A549 (cell line): ENCODE data around the gene ELP2. TPM values are rescaled to one million over a fixed set of nuclear protein-coding genes. Genes with fewer than 3 reads are reported as not detected.
"Not testable (repeated sequence)": the region's sequence is repeated elsewhere in the genome, so short reads cannot be mapped to it uniquely, and the experiment has no call there.

Source experiments
- ATAC-seq, 2 experiments: fragments of 200-7000 bp in 1 of 2; fragments of >200 bp in 1 of 2; cut with Nextera tagmentation in 1 of 2; cut with Tn5 transposase in 1 of 2; 3 replicates each; pipeline versions ENCODE4 v1.8.0 to v1.9.1; 2018 to 2020; ENCODE audit warnings: mild to moderate bottlenecking in 1 of 2, moderate library complexity in 1 of 2
- CTCF ChIA-PET: fragments of 300-600 bp; sonication (Branson Sonifier 250); formaldehyde crosslinking; extraction: SDS; loops from one replicate; lab custom pipeline; 2021; ENCODE audit warnings: antibody characterized with exemption, inconsistent platforms; lab: Yijun Ruan, JAX
- POLR2A ChIA-PET: fragments of 350-600 bp; formaldehyde crosslinking; extraction: SDS; loops from one replicate; lab custom pipeline; 2021; ENCODE audit warnings: antibody characterized with exemption, inconsistent platforms; lab: Yijun Ruan, JAX
- DNase-seq, 2 experiments: peaks; one replicate each; pipeline versions ENCODE4 v3.0.0 to v3.0.0-alpha.2; 2011 to 2016; ENCODE audit warnings: low read depth in 1 of 2, low spot score in 1 of 2
- FAIRE-seq: peaks from 2 replicates; lab custom pipeline; 2011; peaks lifted over from hg19 to GRCh38; lab: Jason Lieb, UNC
- H3K27ac ChIP-seq, 2 experiments: fragments of >200 bp; sonication (Bioruptor Twin); formaldehyde crosslinking; 3 replicates each; pipeline ENCODE4 v1.5.1; 2016 to 2017
- H3K4me1 ChIP-seq: fragments of >200 bp; sonication (Bioruptor Twin); formaldehyde crosslinking; 3 replicates; pipeline ENCODE4 v1.6.1; 2016
- H3K4me2 ChIP-seq: fragments of >200 bp; sonication (Bioruptor Twin); formaldehyde crosslinking; 3 replicates; pipeline ENCODE4 v1.6.1; 2016
- H3K4me3 ChIP-seq: fragments of >200 bp; sonication (Bioruptor Twin); formaldehyde crosslinking; 3 replicates; pipeline ENCODE4 v1.5.1; 2016
- H3K9me3 ChIP-seq: fragments of >200 bp; sonication (Bioruptor Twin); formaldehyde crosslinking; 3 replicates; pipeline ENCODE4 v1.6.1; 2016
- ATOH8 ChIP-seq: fragments of 250-450 bp; sonication (Bioruptor Pico); IDR thresholded peaks from 2 replicates; pipeline ENCODE4 v1.5.0; 2020; ENCODE audit warnings: low read depth, mild to moderate bottlenecking, moderate library complexity
- BHLHE40 ChIP-seq: IDR thresholded peaks from 2 replicates; pipeline ENCODE4 v1.6.1; 2012; ENCODE audit warnings: low read depth, low read length, inconsistent platforms
- CEBPB ChIP-seq, 2 experiments: fragments of >200 bp in 1 of 2; sonication (Bioruptor Twin) in 1 of 2; formaldehyde crosslinking in 1 of 2; IDR thresholded peaks; 2 replicates each; pipeline ENCODE4 v1.6.1; 2012 to 2016
- CHD4 ChIP-seq: fragments of 200-600 bp; sonication (generic); IDR thresholded peaks from 2 replicates; pipeline ENCODE4 v1.6.1; 2016; ENCODE audit warnings: antibody characterized with exemption, mild to moderate bottlenecking, borderline replicate concordance
- CTCF ChIP-seq: fragments of >200 bp; sonication (Bioruptor Twin); formaldehyde crosslinking; IDR thresholded peaks from 3 replicates; pipeline ENCODE4 v1.5.1; 2016
- ESRRA ChIP-seq: fragments of 150-350 bp; IDR thresholded peaks from 2 replicates; pipeline ENCODE4 v1.6.1; 2014; ENCODE audit warnings: mild to moderate bottlenecking, low read length, borderline replicate concordance
- HOXA7 ChIP-seq: fragments of 250-450 bp; sonication (Bioruptor Pico); IDR thresholded peaks from 2 replicates; pipeline ENCODE4 v1.5.0; 2020; ENCODE audit warnings: mild to moderate bottlenecking, moderate library complexity
- JUNB ChIP-seq: fragments of >200 bp; sonication (Bioruptor Twin); formaldehyde crosslinking; IDR thresholded peaks from 2 replicates; pipeline ENCODE4 v1.6.1; 2016
- KDM5A ChIP-seq: fragments of 200-600 bp; sonication (generic); IDR thresholded peaks from 2 replicates; pipeline ENCODE4 v1.6.1; 2016; ENCODE audit warnings: antibody characterized with exemption, mild to moderate bottlenecking
- MAFK ChIP-seq: fragments of 450-650 bp; IDR thresholded peaks from 2 replicates; pipeline ENCODE4 v1.6.1; 2014; ENCODE audit not compliant: partially characterized antibody
- NPAS2 ChIP-seq: fragments of 250-450 bp; sonication (Bioruptor Pico); IDR thresholded peaks from 2 replicates; pipeline ENCODE4 v1.8.0; 2022; ENCODE audit warnings: mild to moderate bottlenecking, moderate library complexity, borderline replicate concordance
- PHF8 ChIP-seq: fragments of 200-600 bp; sonication (generic); IDR thresholded peaks from 2 replicates; pipeline ENCODE4 v1.6.1; 2016; ENCODE audit warnings: low read depth, mild to moderate bottlenecking, antibody characterized with exemption, moderate library complexity, borderline replicate concordance
- SMC3 ChIP-seq: fragments of >200 bp; sonication (Bioruptor Twin); formaldehyde crosslinking; IDR thresholded peaks from 3 replicates; pipeline ENCODE4 v1.6.1; 2018; ENCODE audit warnings: inconsistent platforms
- SREBF2 ChIP-seq: fragments of 450-650 bp; IDR thresholded peaks from 2 replicates; pipeline ENCODE4 v1.6.1; 2014; ENCODE audit warnings: mild to moderate bottlenecking, moderate library complexity
- ZC3H11A ChIP-seq: fragments of 450-650 bp; IDR thresholded peaks from 2 replicates; pipeline ENCODE4 v1.6.1; 2014; ENCODE audit warnings: antibody characterized with exemption, mild to moderate bottlenecking
- whole genome bisulfite sequencing: methylation state at CpG from one replicate; pipeline ENCODE4 v1.1.6; 2017; ENCODE audit errors: missing lambda C conversion rate; 5-methylcytosine and 5-hydroxymethylcytosine counted together
- polyA plus RNA-seq, 4 experiments: library from polyadenylated mRNA; depleted of rRNA in 3 of 4; stranded (reverse); fragments of >200 nt; fragmentation: RNase III in 1 of 4; extraction: RNeasy Plus Mini Kit Qiagen cat#74134 plus additional on column Dnase treatment in 1 of 4; gene quantifications; 2 replicates in 3 of 4; 3 replicates in 1 of 4; pipeline ENCODE4 v1.2.3, GENCODE V29; 2011 to 2017
- TF ChIP-seq, protein P1 (sequence below): fragments of 200-600 bp; sonication (generic); IDR thresholded peaks from 2 replicates; pipeline ENCODE4 v1.6.1; 2016; ENCODE audit warnings: antibody characterized with exemption, mild to moderate bottlenecking, moderate library complexity

Gene ELP2
- polyA plus RNA-seq, 2 of the 4 experiments (the other 2 are of a cell fraction) = 28.8 to 73.4 TPM

- TF ChIP-seq BHLHE40 (no peak), KDM5A (no peak)
Measured at GRCh38 chr18:36089001-36089400, 40.7 kb upstream of the ELP2 start (continued).

GRCh38 chr18:36092116-36092515 is 37.6 kb upstream of the ELP2 start:
- H3K4me3 ChIP-seq, FAIRE-seq, DNase-seq, H3K4me2 ChIP-seq, H3K4me1 ChIP-seq, H3K27ac ChIP-seq, ATAC-seq, H3K9me3 ChIP-seq, POLR2A ChIA-PET: not testable (repeated sequence)
- CTCF ChIA-PET = interaction anchor here (0.7 to 0.9 kb wide), 3 partner anchors 40 to 335 kb away, joined by 3 to 4 read pairs (median 3); no protein-coding TSS in a partner anchor
- 55% methylated on average over 5 of the region's 5 CpGs for WGBS

GRCh38 chr18:36094431-36094830 is 35.3 kb upstream of the ELP2 start:
- Histone ChIP-seq H3K4me3 (no peak overlapping the region), H3K4me1 (no peaks in the 10 kb centered on the region), H3K27ac (no peak overlapping the region), H3K9me3 (no peaks in the 10 kb centered on the region), H3K4me2 (no peak overlapping the region)
- CTCF ChIA-PET = interaction anchor here (1.2 to 3.1 kb wide), 5 partner anchors 14 to 190 kb away, joined by 3 to 13 read pairs (median 4); no protein-coding TSS in a partner anchor
- 14% methylated on average over 3 of the region's 3 CpGs for WGBS
- FAIRE-seq (no peak), ATAC-seq (no peak), DNase-seq (no peak)
- POLR2A ChIA-PET = no interaction called here
- no peak for TF ChIP-seq MAFK
- no peak for TF ChIP-seq SMC3
- no peak for TF ChIP-seq ATOH8 (CRISPR knock-in tag)
- TF ChIP-seq CHD4 = no peak
- TF ChIP-seq CTCF = no peak
- TF ChIP-seq, protein P1, sequence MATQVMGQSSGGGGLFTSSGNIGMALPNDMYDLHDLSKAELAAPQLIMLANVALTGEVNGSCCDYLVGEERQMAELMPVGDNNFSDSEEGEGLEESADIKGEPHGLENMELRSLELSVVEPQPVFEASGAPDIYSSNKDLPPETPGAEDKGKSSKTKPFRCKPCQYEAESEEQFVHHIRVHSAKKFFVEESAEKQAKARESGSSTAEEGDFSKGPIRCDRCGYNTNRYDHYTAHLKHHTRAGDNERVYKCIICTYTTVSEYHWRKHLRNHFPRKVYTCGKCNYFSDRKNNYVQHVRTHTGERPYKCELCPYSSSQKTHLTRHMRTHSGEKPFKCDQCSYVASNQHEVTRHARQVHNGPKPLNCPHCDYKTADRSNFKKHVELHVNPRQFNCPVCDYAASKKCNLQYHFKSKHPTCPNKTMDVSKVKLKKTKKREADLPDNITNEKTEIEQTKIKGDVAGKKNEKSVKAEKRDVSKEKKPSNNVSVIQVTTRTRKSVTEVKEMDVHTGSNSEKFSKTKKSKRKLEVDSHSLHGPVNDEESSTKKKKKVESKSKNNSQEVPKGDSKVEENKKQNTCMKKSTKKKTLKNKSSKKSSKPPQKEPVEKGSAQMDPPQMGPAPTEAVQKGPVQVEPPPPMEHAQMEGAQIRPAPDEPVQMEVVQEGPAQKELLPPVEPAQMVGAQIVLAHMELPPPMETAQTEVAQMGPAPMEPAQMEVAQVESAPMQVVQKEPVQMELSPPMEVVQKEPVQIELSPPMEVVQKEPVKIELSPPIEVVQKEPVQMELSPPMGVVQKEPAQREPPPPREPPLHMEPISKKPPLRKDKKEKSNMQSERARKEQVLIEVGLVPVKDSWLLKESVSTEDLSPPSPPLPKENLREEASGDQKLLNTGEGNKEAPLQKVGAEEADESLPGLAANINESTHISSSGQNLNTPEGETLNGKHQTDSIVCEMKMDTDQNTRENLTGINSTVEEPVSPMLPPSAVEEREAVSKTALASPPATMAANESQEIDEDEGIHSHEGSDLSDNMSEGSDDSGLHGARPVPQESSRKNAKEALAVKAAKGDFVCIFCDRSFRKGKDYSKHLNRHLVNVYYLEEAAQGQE = no peak
- TF ChIP-seq NPAS2 (CRISPR knock-in tag) = no peak
- no peak for TF ChIP-seq CEBPB (IDR thresholded peaks at IDR 0.05)
- no peak for TF ChIP-seq HOXA7
- no peak for TF ChIP-seq PHF8
- no peak for TF ChIP-seq KDM5A
- TF ChIP-seq SREBF2 = no peak
- TF ChIP-seq ESRRA = no peak
- no peak for TF ChIP-seq ZC3H11A
- no peak for TF ChIP-seq JUNB
